Activated T-cell treated with anti-CD3 and anti-CD28 coated beads, Interleukin-2, amount 50 U/mL, for 1 hour (primary cell): Measurements from ENCODE around the gene PTGDR.

Experiments used
- DNase-seq: peaks from one replicate; pipeline ENCODE4 v3.0.0-alpha.2; 2020

The PTGDR gene

GRCh38 chr14:52313903-52314594 lies 46.6 kb downstream of the PTGDR start, which contains the start of gene PTGER2:
Gene PTGER2, plus strand, starts transcription at chr14:52314312. Its CDS starts 237 bp downstream, at chr14:52314549.
- peak; percentile 77 for DNase-seq

GRCh38 chr14:52314595-52315354 lies 47.3 kb downstream of the PTGDR start:
- peak; percentile 57 for DNase-seq

- no peak for DNase-seq
These were observed 47.8 kb downstream of the PTGDR start for GRCh38 chr14:52315355-52315718.

- no peak for DNase-seq
These were observed 50.6 kb downstream of the PTGDR start for GRCh38 chr14:52318062-52318461.

- no peak for DNase-seq
These were observed 51.5 kb downstream of the PTGDR start for GRCh38 chr14:52318826-52319645.

GRCh38 chr14:52319919-52320318 lies 52.4 kb downstream of the PTGDR start:
- no peak for DNase-seq

- DNase-seq, result no peak
These were observed 57.6 kb downstream of the PTGDR start for GRCh38 chr14:52325126-52325525.

- no peak for DNase-seq
These were observed 58.1 kb downstream of the PTGDR start for GRCh38 chr14:52325630-52326029.
